DND-41 (cell line): ENCODE data around the gene DHCR7.

Source experiments
- CTCF ChIP-seq: IDR thresholded peaks from 2 replicates; pipeline ENCODE4 v1.5.1; 2012; ENCODE audit warnings: borderline replicate concordance, low read length, moderate library complexity, mild to moderate bottlenecking; ENCODE audit not compliant: poor library complexity, severe bottlenecking; ENCODE audit errors: extremely low read depth
- EZH2 ChIP-seq: IDR thresholded peaks from 3 replicates; pipeline ENCODE4 v1.6.1; 2012; ENCODE audit warnings: borderline replicate concordance, low read depth, mild to moderate bottlenecking, moderate library complexity, low read length, inconsistent platforms; ENCODE audit not compliant: severe bottlenecking

GRCh38 chr11:71432761-71433647, 15.2 kb downstream of the DHCR7 start:
- TF ChIP-seq CTCF (no peak), EZH2 (no peak)
